Measurements from ENCODE around the gene ACSL3. TPM values are rescaled to one million over a fixed set of nuclear protein-coding genes. Genes with fewer than 3 reads are reported as not detected.

The ACSL3 gene
- total and polyA plus RNA-seq, 12 donors: 11.0 to 130 (median 70.6) TPM

- Histone ChIP-seq H3K9me3 (replicated peaks in 1 of 3) (no peaks in the 10 kb centered on the region), H3K36me3 (replicated peaks in 1 of 2) (no peaks in the 10 kb centered on the region), H3K4me3 (no peak overlapping the region), H3K27me3 (peaks cover 4% of the 10 kb centered on the region), H3K27ac (no peak overlapping the region), H3K4me1 (replicated peaks in 1 of 2) (no peaks in the 10 kb centered on the region)
- WGBS, 4 donors: 80 to 100% (median 88%) methylated on average over 1 of the region's 1 CpG
- TF ChIP-seq POLR2A (IDR thresholded peaks at IDR 0.05) (no peak), CTCF (IDR thresholded peaks at IDR 0.05) (no peak)
- no peak for DNase-seq
- intact Hi-C loops (cut with DNase I): no loop called here
These were observed 104.7 kb downstream of the ACSL3 start for GRCh38 chr2:222965555-222965954.

GRCh38 chr2:222968550-222969155, 107.8 kb downstream of the ACSL3 start:
- Histone ChIP-seq H3K27ac (no peak overlapping the region), H3K4me1 (replicated peaks in 1 of 2) (no peaks in the 10 kb centered on the region), H3K36me3 (replicated peaks in 1 of 2) (no peaks in the 10 kb centered on the region), H3K27me3 (peaks cover 4% of the 10 kb centered on the region), H3K9me3 (replicated peaks in 1 of 3) (no peaks in the 10 kb centered on the region), H3K4me3 (no peak overlapping the region)
- 71 to 85% (median 76%) methylated on average over 6 of the region's 6 CpGs for WGBS, 4 donors
- DNase-seq: no peak
- no peak for TF ChIP-seq POLR2A (IDR thresholded peaks at IDR 0.05)
- TF ChIP-seq CTCF (IDR thresholded peaks at IDR 0.05): no peak
- intact Hi-C loops (cut with DNase I): no loop called here

- intact Hi-C loops (cut with DNase I): no loop called here
- no peak overlapping the region for H3K27ac ChIP-seq
- WGBS, 4 donors: 27 to 32% (median 30%) methylated on average over 3 of the region's 3 CpGs
- no peaks in the 10 kb centered on the region for H3K4me1 ChIP-seq (replicated peaks in 1 of 2)
- H3K4me3 ChIP-seq: no peak overlapping the region
- no peaks in the 10 kb centered on the region for H3K36me3 ChIP-seq (replicated peaks in 1 of 2)
- TF ChIP-seq POLR2A (IDR thresholded peaks at IDR 0.05): no peak
- TF ChIP-seq CTCF (IDR thresholded peaks at IDR 0.05): no peak
- DNase-seq: no peak
- peaks cover 4% of the 10 kb centered on the region for H3K27me3 ChIP-seq
- no peaks in the 10 kb centered on the region for H3K9me3 ChIP-seq (replicated peaks in 1 of 3)
These were observed 108.7 kb downstream of the ACSL3 start for GRCh38 chr2:222969491-222969890.

- no peaks in the 10 kb centered on the region for H3K36me3 ChIP-seq (replicated peaks in 1 of 2)
- no peak overlapping the region for H3K27ac ChIP-seq
- H3K4me3 ChIP-seq: no peak overlapping the region
- intact Hi-C loops (cut with DNase I): loop anchor here in 1 of 2 donors (5.0 to 10.0 kb wide), 2 partner anchors 130 to 822 kb away; no protein-coding TSS in a partner anchor
- H3K27me3 ChIP-seq: peaks cover 4% of the 10 kb centered on the region
- no peaks in the 10 kb centered on the region for H3K9me3 ChIP-seq (replicated peaks in 1 of 3)
- H3K4me1 ChIP-seq (replicated peaks in 1 of 2): no peaks in the 10 kb centered on the region
- 72 to 85% (median 76%) methylated on average over 10 of the region's 10 CpGs for WGBS, 4 donors
- TF ChIP-seq CTCF (IDR thresholded peaks at IDR 0.05) (no peak), POLR2A (IDR thresholded peaks at IDR 0.05) (no peak)
- DNase-seq: no peak
These were observed 111.6 kb downstream of the ACSL3 start for GRCh38 chr2:222972420-222972819.
